AG09309 (cell line): ENCODE data around the gene ABCA8.
A peak's percentile ranks its signal among the peaks of the same experiment; 100 is the strongest.
"Not testable (repeated sequence)": the region's sequence is repeated elsewhere in the genome, so short reads cannot be mapped to it uniquely, and the experiment has no call there.

Source experiments
- DNase-seq: peaks from one replicate; pipeline ENCODE4 v3.0.0-alpha.2; 2010; ENCODE audit warnings: low read depth
- H3K4me3 ChIP-seq: 2 replicates; pipeline ENCODE4 v1.5.1; 2011; ENCODE audit warnings: mild to moderate bottlenecking, low read depth, low read length, moderate library complexity; ENCODE audit not compliant: control insufficient read depth
- TF ChIP-seq, protein P1 (sequence below): IDR thresholded peaks from 2 replicates; pipeline ENCODE4 v1.5.1; 2011; ENCODE audit warnings: mild to moderate bottlenecking, low read depth, low read length, inconsistent platforms; ENCODE audit not compliant: insufficient read depth, control insufficient read depth; ENCODE audit errors: missing control alignments

Gene ABCA8

DNA sequence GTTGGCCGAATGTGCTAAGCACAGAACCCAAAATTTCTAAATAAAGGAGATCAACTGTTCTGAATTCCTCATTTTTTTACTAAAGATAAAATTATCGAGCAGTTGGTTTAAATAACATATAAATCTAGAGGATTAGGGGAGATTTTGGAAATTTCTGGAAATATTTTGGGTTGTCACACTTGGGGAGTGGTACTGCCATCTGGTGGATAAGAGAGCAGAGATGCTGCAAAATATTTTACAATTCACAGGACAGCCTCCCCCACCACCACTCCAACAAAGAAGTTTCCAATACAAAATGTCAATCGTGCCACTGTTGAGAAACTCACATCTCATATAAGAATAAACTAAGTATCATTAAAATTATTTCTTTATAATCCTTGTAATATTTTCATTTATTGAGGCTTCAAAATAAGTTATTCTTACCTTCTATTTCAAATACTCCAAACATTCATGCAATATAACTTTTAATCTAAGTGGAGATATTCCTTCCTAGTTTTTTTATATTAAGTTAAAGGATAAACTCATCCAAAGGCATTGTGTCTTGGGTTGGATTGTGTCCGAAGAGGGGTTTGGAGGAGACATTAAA, 17.0 kb upstream of the ABCA8 start:
- no peak for DNase-seq
- no peak overlapping the region for H3K4me3 ChIP-seq
- TF ChIP-seq, protein P1, sequence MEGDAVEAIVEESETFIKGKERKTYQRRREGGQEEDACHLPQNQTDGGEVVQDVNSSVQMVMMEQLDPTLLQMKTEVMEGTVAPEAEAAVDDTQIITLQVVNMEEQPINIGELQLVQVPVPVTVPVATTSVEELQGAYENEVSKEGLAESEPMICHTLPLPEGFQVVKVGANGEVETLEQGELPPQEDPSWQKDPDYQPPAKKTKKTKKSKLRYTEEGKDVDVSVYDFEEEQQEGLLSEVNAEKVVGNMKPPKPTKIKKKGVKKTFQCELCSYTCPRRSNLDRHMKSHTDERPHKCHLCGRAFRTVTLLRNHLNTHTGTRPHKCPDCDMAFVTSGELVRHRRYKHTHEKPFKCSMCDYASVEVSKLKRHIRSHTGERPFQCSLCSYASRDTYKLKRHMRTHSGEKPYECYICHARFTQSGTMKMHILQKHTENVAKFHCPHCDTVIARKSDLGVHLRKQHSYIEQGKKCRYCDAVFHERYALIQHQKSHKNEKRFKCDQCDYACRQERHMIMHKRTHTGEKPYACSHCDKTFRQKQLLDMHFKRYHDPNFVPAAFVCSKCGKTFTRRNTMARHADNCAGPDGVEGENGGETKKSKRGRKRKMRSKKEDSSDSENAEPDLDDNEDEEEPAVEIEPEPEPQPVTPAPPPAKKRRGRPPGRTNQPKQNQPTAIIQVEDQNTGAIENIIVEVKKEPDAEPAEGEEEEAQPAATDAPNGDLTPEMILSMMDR: peak; percentile 68

DNA sequence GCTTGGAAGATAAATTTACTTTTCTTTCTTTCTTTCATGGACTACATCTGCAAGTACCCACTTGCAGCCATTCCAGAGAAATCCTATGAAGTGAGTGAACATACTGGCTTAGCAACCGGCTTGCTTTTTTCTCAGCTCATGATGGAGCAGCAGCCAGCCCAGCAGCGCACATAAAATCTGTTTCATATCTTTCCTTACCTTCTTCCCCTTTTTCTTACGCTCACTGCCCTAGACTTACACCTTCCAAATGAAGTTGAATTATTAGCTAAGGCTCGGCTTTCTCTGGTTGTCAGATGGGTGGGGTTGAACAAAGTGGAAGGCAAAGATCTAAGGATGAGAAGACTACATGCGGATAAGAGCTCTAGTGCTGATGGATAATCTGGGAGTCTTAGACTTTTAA, 13.9 kb upstream of the ABCA8 start:
- no peak for DNase-seq
- TF ChIP-seq, protein P1: no peak

GRCh38 chr17:68963958-68964357, 8.8 kb upstream of the ABCA8 start:
- H3K4me3 ChIP-seq: no peak overlapping the region
- no peak for DNase-seq
- TF ChIP-seq, protein P1: no peak

More for the DNA sequence above, 13.9 kb upstream of the ABCA8 start:
- no peak overlapping the region for H3K4me3 ChIP-seq

DNA sequence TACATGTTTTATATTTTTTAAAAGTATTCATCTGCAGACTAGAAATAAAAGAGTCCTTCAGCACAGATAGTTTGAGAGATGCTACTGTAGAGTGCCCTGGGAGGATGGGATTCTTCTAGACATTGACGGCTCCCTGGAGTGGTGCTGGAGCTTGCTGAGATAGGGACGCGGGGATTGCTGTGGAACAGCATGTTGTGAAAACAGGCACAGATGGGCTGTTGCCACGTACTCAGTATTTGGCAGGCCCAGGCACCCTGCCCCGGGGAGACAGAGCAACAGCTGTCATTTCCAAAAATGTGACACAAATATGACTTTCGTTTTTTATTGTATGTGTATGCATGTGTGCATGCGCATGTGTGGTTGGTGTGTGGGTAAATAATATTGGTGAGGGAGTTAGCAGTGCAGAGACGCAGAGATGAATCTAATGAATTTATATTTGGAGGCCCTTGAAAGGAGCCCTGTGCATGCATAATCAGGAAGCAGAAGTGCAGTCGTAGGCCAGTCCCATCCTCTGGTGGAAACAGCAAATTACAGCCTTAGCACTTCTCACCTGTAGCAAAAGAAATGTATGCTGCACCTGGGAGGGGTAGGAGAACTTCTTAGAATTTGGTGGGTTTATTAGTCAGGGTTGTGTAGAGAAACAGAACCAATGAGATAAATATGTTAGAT, 6.2 kb upstream of the ABCA8 start:
- H3K4me3 ChIP-seq: no peak overlapping the region
- no peak for DNase-seq
- TF ChIP-seq, protein P1: no peak

DNA sequence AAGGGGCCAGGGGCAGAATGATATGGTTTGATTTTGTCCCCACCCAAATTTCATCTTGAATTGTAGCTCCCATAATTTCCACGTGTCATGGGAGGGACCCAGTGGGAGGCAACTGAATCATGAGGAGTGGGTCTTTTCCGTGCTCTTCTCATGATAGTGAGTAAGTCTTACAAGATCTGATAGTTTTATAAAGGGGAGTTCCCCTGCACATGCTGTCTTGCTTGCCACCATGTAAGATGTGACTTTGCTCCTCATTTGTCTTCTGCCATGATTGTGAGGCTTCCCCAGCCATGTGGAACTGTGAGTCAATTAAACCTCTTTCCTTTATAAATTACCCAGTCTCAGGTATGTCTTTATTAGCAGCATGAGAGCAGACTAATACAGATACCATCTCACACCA, 3.9 kb upstream of the ABCA8 start:
- not testable (repeated sequence) for H3K4me3 ChIP-seq, DNase-seq

DNA sequence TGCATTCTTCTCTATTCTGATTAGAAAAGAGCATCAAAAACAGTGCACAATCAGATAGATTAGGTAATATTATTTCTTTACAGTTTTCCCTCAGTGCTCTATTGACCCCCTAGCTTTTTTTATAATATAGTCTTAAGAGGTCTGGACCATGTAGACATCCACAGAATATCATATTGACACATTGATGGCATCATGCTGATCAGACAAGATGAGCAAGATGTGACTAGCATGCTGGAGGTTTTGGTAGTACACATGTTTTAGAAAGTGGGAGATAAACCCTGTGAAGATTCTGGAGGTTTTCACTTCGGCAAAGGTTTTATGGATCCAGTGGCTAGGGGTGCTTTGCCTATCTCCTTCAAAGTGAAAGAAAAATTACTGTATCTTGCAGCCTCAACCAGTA, 2.8 kb upstream of the ABCA8 start:
- TF ChIP-seq, protein P1: no peak
- DNase-seq: no peak

GRCh38 chr17:68954146-68954896, 871 bp downstream of the ABCA8 start:
- no peak for DNase-seq
- TF ChIP-seq, protein P1: no peak
- H3K4me3 ChIP-seq: no peak overlapping the region

More for the DNA sequence above, 2.8 kb upstream of the ABCA8 start:
- no peak overlapping the region for H3K4me3 ChIP-seq
